Esophagus squamous epithelium (tissue), 4 donors: ENCODE data around the gene GABBR2.

Experiments used
- CTCF ChIP-seq, 6 experiments: fragments of 450-650 bp in 4 of 6; fragments of 200-600 bp in 2 of 6; sonication (generic) in 2 of 6; IDR thresholded peaks; one replicate each; pipeline ENCODE4 v1.5.1; 2016 to 2019; ENCODE audit warnings: antibody characterized with exemption in 6 of 6, mild to moderate bottlenecking in 4 of 6, moderate library complexity in 4 of 6
- POLR2A ChIP-seq, 4 donors: fragments of 450-650 bp; IDR thresholded peaks; one replicate each; pipeline ENCODE4 v1.6.1; 2017; ENCODE audit warnings: antibody characterized with exemption in 4 of 4, mild to moderate bottlenecking in 4 of 4, moderate library complexity in 3 of 4

DNA sequence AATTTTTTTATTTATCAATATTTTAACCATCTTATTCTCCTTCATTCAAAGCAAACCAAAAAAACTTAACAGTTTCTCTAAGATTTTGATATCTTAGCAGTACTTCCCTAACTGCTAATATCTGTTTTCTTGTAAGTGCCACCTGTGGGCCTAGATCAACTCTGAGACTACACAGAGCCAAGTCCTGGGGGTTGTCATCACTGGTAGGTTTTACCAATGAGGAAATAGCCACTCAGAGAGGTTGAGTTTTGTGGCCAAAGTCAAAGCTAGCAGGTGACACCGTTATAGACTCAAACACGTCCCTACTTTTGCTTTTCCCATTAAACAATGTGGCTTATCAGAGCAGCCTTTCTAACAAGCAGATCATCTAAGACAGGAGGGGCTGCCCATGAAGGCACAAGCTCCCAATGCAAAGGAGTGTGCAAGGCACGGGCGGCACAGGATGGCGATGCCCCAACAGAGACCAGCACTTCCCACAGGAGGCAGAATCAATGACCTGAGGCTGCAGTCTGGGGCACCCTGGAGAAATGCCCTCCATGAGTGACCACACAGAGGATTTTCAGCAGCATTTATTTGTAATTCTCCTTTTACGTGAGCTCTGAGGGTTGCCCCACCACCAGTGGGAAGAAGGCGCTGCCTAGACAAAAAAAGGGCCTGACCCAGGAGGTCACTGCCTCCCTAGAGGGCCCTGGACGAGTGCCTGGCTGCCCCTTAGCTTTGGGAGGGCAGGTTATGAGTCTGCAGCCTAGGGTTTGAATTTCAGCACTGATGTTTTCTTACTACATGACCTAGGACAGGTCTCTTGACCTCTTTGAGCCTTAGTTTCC lies 460.7 kb downstream of the GABBR2 start:
- no peak for TF ChIP-seq CTCF (IDR thresholded peaks at IDR 0.05)
- TF ChIP-seq POLR2A (IDR thresholded peaks at IDR 0.05): no peak
